Measurements from ENCODE around the gene ELMO1. TPM values are rescaled to one million over a fixed set of nuclear protein-coding genes. Genes with fewer than 3 reads are reported as not detected.

The ELMO1 gene
- total RNA-seq, 4 donors from 2014 or later, result 24.6 to 120 (median 71.9) TPM

- Histone ChIP-seq H3K36me3 (no peaks in the 10 kb centered on the region), H3K9me3 (no peaks in the 10 kb centered on the region), H3K4me1 (no peaks in the 10 kb centered on the region), H3K4me3 (no peak overlapping the region), H3K27ac (no peak overlapping the region), H3K27me3 (no peaks in the 10 kb centered on the region)
- in situ Hi-C loops (cut with MboI; ENCODE audit: low pct_ligation_motif_present in 1 of 4, low pct_unique_long_range_greater_than_20kb in 1 of 4, low sequenced_read_pairs in 3 of 4), result no loop called here
- no peak for DNase-seq
- 92 to 100% methylated on average over 2 to 3 of the region's 3 CpGs for WGBS, 2 donors (ENCODE audit: low coverage in 1 of 2)
- TF ChIP-seq POLR2AphosphoS5 (IDR thresholded peaks at IDR 0.05), result no peak
- TF ChIP-seq POLR2A (IDR thresholded peaks at IDR 0.05), result no peak
- no peak for TF ChIP-seq EP300 (IDR thresholded peaks at IDR 0.05; ENCODE audit: low read depth)
- no peak for TF ChIP-seq CTCF (IDR thresholded peaks at IDR 0.05)
- intact Hi-C loops (cut with DNase I; ENCODE audit: low total_unique reads), result no loop called here
Measured at GRCh38 chr7:37011151-37011890, 437.3 kb downstream of the ELMO1 start.

GRCh38 chr7:37009125-37009675 is 439.5 kb downstream of the ELMO1 start:
- TF ChIP-seq POLR2A (IDR thresholded peaks at IDR 0.05) (no peak), EP300 (IDR thresholded peaks at IDR 0.05; ENCODE audit: low read depth) (no peak), POLR2AphosphoS5 (IDR thresholded peaks at IDR 0.05) (no peak), CTCF (IDR thresholded peaks at IDR 0.05) (no peak)
- intact Hi-C loops (cut with DNase I; ENCODE audit: low total_unique reads) (no loop called here), in situ Hi-C loops (cut with MboI; ENCODE audit: low pct_ligation_motif_present in 1 of 4, low pct_unique_long_range_greater_than_20kb in 1 of 4, low sequenced_read_pairs in 3 of 4) (no loop called here)
- H3K27ac ChIP-seq, result no peak overlapping the region
- WGBS, 2 donors (ENCODE audit: low coverage in 1 of 2), result 56 to 69% methylated on average over 2 to 4 of the region's 4 CpGs
- H3K27me3 ChIP-seq, result no peaks in the 10 kb centered on the region
- H3K4me1 ChIP-seq, result no peaks in the 10 kb centered on the region
- H3K9me3 ChIP-seq, result no peaks in the 10 kb centered on the region
- H3K36me3 ChIP-seq, result no peaks in the 10 kb centered on the region
- DNase-seq, result no peak
- no peak overlapping the region for H3K4me3 ChIP-seq

GRCh38 chr7:37007691-37008090 is 441.0 kb downstream of the ELMO1 start:
- no peaks in the 10 kb centered on the region for H3K4me1 ChIP-seq
- no peak for TF ChIP-seq POLR2A (IDR thresholded peaks at IDR 0.05)
- no peak for TF ChIP-seq CTCF (IDR thresholded peaks at IDR 0.05)
- TF ChIP-seq EP300 (IDR thresholded peaks at IDR 0.05; ENCODE audit: low read depth), result no peak
- TF ChIP-seq POLR2AphosphoS5 (IDR thresholded peaks at IDR 0.05), result no peak
- intact Hi-C loops (cut with DNase I; ENCODE audit: low total_unique reads), result no loop called here
- no peaks in the 10 kb centered on the region for H3K9me3 ChIP-seq
- H3K27ac ChIP-seq, result no peak overlapping the region
- in situ Hi-C loops (cut with MboI; ENCODE audit: low pct_ligation_motif_present in 1 of 4, low pct_unique_long_range_greater_than_20kb in 1 of 4, low sequenced_read_pairs in 3 of 4), result no loop called here
- no peaks in the 10 kb centered on the region for H3K36me3 ChIP-seq
- H3K4me3 ChIP-seq, result no peak overlapping the region
- 93 to 96% methylated on average over 3 of the region's 3 CpGs for WGBS, 2 donors (ENCODE audit: low coverage in 1 of 2)
- DNase-seq, result no peak
- no peaks in the 10 kb centered on the region for H3K27me3 ChIP-seq

GRCh38 chr7:37007268-37007667 is 441.4 kb downstream of the ELMO1 start:
- in situ Hi-C loops (cut with MboI; ENCODE audit: low pct_ligation_motif_present in 1 of 4, low pct_unique_long_range_greater_than_20kb in 1 of 4, low sequenced_read_pairs in 3 of 4), result no loop called here
- no peaks in the 10 kb centered on the region for H3K36me3 ChIP-seq
- no peak overlapping the region for H3K4me3 ChIP-seq
- no peak for DNase-seq
- no peak overlapping the region for H3K27ac ChIP-seq
- no peaks in the 10 kb centered on the region for H3K4me1 ChIP-seq
- H3K27me3 ChIP-seq, result no peaks in the 10 kb centered on the region
- intact Hi-C loops (cut with DNase I; ENCODE audit: low total_unique reads), result no loop called here
- TF ChIP-seq POLR2A (IDR thresholded peaks at IDR 0.05), result no peak
- TF ChIP-seq EP300 (IDR thresholded peaks at IDR 0.05; ENCODE audit: low read depth), result no peak
- 96 to 100% methylated on average over 3 to 4 of the region's 4 CpGs for WGBS, 2 donors (ENCODE audit: low coverage in 1 of 2)
- no peaks in the 10 kb centered on the region for H3K9me3 ChIP-seq

Measured in transverse colon (tissue), 4 donors.